Stimulated activated CD4-positive, alpha-beta T cell treated with anti-CD3 and anti-CD28 coated beads, Interleukin-1b, Interleukin-23, amount 100 ng/mL, for 24 hours (primary cell): ENCODE data around the gene CLCNKA.
"Not testable (repeated sequence)": the region's sequence is repeated elsewhere in the genome, so short reads cannot be mapped to it uniquely, and the experiment has no call there.

Experiments
- DNase-seq, 4 experiments: peaks; one replicate each; pipeline ENCODE4 v3.0.0-alpha.2; 2020; ENCODE audit warnings: low read depth in 4 of 4, low spot score in 1 of 4

Gene CLCNKA

DNA sequence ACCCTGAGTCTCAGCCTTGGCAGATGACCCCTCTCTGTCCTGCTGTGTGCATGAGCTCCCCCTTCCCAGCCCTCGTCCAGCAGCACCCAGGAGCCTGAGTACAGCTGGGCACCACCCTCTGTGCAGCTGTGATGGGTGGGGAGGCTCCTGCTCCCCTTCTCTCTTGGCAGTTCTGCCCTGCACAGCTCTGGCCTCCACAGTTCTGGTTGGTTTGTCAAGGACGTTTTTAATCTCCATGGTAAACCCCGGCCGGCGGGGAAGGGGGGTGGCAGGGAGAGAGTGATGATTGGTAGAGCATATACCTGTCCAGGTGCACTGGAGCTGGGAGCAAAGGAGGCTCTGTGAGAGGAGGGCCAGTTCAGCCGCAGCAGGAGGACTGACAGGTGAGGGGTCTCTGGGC, at the start of gene CLCNKA:
Gene CLCNKA (plus strand): TSS at position 356 of the 400 bp plus-strand sequence. CDS start 584 bp downstream, outside the sequence.
- no peak for DNase-seq

DNA sequence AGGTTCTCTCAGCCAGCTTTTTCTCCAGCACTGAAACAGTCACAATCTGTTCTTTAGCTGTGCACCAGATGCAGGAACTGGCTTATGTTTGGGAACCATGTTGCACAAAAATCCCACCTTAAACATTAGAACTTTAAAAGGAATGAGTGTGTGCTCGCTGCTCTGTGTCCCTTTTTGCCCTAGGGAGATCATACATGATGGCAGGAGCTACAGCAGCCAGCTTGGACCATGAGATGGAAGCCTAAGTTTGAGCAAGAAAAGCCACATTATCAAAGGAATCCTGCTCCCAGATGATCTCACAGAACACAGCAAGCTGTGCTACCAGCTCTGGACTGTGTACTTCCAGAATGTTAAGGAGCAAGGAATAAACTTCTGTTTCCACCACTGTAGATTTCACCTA, 49.4 kb upstream of the CLCNKA start:
- DNase-seq = no peak

DNA sequence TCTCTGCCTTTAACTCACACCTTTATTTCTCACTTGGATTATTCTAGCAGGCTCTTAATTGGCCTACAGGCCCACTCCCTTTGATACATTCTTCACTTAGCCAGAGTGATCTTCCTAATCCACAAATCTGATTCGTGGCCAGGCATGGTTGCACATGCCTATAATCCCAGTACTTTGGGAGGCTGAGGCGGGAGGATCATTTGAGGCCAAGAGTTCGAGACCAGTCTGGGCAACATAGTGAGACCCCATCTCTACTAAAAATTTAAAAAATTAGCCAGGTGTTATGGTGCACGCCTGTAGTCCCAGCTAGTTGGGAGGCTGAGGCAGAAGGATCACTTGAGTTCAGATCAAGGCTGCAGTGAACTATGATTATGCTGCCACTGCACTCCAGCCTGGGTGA, 48.1 kb upstream of the CLCNKA start:
- DNase-seq = no peak

DNA sequence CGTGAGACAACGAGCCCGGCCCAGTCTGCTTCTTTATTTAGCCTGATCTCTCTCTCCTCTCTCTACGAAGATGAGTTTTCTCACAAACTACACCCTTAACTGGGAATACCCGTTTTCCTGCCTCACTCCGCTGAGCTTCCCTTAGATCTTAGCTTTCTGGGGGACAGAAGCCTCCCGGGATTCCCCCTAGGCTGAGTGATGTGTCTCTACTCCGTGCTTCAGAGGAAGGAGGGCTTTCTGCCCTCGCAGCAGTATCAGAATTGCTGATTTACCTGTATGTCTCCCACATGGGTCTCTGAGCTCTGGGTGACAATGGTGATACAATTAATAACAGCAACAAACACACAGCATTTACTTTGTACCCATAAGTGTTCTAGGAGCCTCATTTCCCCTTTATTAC, 47.0 kb upstream of the CLCNKA start:
- DNase-seq = no peak

DNA sequence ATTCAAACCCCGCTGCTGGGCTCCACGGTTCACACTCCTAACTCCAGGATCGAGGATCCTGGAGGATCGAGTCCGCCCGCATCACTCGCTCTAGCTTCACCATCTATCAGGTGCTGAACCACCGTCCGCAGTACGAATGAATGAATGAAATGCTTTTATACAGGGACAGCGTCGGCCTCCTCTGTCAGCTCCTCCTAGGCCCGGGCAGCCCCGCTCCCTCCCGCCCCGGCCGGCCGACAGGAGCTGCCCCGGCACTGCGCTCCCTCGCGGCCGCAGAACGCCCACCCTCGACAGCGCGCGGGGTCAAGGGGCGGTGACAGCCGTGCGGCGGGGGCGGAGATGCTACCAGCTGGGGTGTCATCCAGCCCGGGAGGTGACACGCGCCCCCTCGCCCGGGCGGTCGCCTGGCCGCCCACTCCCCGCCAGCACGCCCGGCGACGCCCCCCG, 46.5 kb upstream of the CLCNKA start:
- peak in 2 of 4 experiments; percentile 60 to 65 for DNase-seq

DNA sequence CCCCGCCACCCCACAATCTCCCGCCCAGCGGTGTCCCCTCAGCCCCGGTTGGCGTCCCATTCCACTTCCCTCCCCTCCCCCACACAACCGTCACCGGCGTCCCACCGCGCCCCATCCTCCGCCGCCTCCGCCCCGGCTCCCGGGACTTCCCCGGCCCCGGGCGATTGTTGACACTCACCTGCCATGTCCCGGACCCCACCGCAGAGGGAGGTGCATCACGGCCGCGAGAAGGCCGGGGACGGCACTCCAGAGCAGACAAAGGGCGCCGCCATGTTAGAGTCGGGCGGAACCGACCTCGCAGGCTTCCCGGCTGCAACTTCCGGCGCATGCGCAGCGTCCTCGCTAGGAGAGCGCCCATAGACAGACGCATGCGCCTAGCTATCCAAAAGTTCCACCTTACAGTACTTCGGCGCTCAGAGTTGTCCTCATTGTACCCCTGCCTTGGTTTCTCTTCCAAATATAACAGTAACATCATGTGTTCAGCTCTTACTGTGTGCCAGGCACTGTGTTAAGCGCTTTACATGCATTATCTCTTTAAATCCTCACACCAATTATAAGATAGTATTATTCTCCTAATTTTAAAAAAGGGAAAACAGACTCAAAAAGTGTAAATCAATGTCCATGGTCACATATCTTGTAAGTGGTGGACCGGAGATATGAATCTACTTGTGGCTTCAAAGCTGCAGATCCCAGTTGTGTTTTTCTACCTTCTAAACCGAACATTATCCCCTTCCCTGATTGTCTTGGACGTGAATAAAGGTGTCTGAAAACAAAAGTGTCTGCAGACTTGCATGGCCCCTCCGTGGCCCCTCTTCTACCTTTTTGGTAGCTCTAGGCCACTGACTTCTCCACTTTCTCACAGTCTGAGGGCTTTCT, 45.8 kb upstream of the CLCNKA start, which contains the start of gene ZBTB17:
Gene ZBTB17 (minus strand): TSS at position 297 of the 876 bp plus-strand sequence. CDS start 27,606 bp downstream, outside the sequence.
- DNase-seq = peak; percentile 91 to 96 (median 92)

DNA sequence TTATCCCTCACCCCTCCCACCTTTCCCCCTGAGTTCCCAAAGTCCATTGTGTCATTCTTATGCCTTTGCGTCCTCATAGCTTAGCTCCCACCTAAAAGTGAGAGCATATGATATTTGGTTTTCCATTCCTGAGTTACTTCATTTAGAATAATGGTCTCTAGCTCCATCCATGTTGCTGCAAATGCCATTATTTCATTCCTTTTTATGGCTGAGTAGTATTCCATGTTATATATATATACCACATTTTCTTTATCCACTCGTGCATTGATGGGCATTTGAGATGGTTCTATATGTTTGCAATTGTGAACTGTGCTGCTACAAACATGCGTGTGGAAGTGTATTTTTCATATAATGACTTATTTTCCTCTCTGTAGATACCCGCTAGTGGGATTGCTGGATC, 43.9 kb upstream of the CLCNKA start:
- not testable (repeated sequence) for DNase-seq

DNA sequence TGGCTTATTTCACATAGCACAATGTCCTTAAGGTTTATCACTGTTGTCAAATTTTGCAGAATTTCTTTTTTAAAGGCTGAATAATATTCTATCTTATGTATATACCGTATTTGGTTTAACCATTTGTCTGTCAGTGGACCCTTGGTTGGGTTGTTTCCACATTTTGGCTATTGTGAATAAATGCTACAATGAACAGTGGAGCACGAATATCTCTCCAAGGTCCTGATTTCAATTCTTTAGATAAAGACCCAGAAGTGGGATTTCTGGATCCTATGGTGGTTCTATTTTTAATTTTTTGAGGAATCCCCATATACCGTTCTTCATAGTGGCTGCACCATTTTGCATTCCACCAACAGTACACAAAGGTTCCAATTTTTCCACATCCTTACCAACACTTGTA, 40.2 kb upstream of the CLCNKA start:
- DNase-seq = no peak

DNA sequence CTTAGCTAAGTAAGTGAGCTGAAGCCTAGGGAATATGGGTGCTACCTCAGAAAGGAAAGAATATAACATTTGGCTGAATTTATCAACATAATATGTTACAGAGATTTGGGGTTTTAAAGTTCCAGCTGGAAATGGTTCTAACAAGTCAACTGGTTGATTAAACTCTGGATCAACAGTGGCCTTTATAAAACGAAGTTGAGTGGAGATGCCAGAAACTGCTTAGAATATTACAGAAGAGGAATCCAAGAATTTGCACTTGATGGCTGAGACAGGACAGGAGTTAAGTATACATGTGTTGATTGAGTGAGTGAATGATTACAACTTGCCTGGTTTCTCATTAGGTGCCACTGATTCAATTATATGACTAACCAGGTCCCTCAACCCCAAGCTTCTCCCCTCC, 38.6 kb upstream of the CLCNKA start:
- no peak for DNase-seq

DNA sequence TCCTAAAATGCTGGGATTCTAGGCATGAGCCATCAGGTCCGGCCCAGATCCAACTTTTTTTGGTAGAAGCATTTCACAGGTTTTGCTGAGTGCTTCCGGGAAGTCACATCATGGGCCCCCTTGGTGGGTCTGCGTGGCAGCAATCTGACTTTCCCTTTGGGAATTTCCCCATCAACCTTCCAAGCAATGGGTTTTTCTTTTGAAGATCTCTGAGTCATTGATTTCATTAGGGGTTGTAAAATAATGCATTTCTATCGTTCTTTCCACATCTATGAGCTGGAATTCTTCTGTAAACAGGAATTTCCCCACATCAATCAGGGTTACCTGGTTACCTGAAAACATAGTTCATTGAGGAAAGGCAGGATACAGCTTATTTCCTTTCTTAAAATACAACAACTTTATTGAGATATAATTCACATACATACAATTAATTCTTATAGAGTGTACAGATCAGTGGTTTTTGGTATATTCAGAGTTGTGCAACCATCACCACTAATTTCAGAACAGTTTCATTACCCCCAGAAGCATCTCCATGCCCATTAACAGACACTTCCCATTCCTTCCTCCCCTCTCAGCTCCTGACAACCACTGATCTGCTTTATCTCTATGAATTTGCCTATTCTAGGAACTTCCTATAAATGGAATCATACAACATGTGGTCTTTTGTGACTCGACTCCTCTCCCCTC, 36.1 kb upstream of the CLCNKA start:
- no peak for DNase-seq

DNA sequence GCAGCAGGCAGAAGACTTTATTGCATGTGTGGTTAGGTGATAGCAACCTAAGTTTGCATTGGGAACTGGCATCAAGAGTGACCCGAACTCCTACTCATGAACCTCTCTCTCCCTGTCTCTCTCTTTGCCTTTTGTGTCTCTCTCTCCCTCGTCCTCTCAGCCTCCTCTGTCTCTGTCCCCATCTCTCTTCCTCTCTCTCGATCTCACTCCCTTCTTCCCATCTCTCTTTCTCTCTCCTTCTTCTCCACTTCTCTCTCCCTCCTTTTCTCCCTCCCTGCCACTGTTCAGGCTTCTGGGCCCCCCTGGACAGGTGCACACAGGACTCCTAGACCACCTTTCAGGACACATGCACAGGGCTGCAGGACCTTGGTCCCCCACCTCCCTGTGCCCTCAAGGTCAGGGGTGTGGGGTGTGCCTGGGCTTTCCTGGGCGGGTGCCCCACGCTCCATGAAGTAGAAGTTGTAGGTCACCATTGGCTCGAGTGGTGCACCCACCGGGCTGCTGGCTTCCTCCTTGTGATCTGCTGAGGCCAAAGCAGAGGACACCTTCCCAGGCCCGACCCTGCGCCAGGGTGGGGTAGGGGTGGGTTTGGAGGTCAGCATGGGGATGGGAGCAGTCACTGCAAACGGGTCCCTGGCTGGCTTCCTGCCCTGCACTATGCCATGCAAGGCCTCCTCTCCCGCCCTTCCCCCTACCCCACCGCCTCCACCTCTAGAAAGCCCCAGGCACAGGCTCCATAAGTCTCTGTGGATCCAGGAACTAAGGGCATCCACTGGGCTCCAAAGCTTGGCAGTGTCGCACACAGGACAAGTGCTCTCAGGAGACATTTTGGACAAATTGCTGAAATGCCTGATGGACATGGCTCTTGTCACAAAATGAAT, 32.7 kb upstream of the CLCNKA start:
- no peak for DNase-seq

DNA sequence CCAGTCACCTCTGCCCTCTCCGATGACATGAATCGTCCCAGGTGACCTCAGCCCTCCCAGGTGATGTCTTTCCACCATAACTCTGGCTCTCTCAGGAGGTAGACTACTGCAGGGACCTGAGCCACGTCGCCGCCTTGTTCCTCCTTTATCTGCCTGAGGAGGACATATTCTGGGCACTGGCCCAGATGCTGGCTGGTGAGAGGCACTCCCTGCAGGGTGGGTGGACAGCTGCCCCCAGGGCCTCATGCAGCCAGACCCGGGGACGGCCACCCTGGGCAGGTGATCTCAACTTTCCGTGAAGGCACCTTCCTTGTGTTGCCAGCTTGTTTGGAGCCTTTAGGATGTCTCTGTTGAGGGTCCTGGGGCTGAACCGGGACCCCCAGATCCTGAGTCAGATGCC, 32.1 kb upstream of the CLCNKA start:
- no peak for DNase-seq

DNA sequence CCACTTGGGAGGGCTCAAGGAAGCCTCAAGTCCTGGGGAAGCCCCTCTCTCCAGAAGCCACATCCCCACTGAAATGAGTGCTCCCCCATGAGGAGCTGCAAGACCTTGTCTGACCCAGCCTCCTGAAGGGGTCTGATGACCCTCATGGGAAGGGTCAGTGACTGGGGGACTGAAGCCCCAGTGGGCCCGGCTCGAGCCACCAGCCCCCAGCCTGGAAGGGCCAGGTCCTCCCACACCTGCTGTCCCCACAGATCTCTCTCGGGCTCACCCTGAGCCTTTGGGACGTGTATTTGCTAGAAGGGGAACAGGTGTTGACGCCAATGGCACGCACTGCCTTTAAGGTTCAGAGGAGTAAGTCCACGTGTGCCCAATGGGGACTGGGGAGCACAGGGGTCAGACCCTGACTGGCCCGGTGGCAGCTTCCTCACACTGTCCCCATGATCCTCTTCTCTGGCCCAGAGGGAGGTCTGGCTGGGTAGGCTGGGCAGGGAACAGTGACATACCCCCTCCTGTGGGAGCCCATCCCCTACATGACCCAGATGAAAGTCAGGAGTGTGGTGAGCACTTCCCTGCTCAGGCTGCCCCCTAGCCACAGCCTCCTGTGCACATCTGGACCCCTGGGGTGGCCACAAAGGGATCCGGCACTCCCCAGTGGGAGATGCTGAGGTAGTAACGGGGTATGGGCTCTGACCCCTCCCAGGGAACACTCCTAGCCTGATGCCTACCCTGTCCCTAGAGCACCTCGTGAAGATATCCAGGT, 30.2 kb upstream of the CLCNKA start:
- DNase-seq = no peak

DNA sequence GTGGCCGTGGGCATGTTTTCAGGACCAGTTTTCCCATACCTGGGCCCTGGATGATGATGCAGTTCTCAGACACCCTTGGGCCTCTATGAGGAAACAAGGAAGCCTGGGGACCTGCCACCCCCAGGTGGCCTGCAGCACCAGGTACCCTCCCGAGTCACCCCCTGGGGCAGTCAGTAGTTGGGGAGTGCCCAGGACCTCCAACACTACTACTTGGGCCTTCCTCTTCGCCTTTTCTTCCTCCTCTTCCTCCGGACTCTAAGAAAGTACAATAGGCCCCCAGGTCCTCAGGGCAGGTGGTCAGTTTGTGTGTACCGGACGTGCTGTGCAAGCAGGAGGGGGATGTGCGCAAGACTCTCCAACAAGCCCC, 29.7 kb upstream of the CLCNKA start:
- DNase-seq = no peak

DNA sequence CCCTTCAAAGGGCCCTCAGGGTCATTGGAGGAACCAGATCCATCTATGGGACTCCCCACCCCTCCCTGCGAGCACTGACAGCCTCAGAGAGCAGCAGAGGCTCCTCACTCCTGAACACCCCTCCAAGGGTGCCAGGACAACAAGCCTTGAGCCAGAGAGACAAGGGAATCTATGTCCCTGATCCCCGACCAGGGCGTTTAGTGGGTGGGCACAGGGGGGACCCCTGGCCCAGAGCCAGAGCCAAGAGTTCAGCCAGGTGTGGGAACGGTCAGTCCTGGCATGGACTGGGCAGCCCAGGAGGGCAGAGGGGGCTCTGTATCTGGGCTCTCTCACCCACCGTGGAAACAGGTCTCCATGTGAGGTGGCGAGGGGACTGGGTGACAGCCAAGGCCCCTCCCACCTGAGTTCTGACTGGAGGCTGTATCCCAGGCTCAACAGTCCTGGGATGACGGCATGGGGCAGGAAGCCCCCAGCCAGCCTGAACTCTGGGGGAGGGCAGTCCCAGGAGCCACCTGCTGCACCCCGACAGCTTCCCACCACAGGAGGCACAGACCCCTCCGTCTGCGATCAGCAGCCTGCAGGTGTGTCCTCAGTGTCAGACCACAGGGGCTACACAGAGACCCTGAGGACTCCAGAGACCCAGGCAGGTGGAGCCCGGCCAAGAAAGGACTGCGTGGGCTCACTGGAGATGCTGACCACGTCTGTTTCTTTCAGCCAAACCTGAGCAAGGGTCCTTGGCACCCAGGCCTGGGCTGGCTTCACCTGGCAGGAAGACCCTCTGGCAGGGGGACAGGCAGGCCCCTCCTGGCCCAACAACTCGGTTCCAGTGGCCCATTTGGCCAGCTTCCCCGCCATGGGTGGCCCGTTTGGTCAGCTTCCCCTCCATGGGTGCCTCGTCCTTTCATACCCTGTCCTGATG, 29.0 kb upstream of the CLCNKA start:
- DNase-seq = no peak

DNA sequence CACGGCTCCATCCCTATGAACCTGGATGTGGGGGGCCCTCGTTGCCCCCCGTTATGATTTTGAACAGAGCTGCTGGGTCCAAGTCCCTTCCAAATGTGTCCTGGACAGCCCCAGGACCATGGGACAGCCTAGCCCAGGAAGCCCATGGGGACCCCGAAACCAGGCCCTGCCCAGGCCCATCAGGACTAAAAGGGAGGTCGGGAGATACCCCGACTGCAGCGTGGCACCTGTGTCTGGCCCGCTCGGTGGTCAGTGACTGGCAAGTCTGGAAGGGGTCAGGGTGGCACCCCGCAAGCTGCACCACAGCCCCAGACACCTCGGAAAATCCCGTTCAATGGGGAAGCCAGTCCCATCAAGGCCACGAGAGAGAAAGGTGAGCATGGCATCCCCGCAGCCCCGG, 28.2 kb upstream of the CLCNKA start:
- no peak for DNase-seq

DNA sequence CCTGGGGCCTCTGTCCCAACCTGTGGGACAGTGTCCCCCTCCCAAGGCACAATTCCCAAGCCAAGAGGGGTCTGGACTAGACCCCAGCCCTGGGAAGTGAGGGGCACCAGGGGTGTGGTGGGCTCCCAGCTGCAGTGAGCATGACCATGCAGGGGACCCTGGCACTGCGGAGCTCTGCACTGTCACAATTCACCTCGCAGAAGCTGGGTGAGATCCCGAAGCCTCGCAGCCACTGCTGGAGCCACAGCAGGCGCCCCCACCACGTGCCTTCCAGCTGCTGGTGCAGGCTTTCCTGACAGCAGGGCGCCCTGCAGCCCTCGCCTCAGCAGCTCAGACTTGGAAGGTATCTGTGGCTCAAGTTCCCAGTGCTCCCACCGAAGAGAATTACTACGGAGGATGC, 27.8 kb upstream of the CLCNKA start:
- DNase-seq = no peak

DNA sequence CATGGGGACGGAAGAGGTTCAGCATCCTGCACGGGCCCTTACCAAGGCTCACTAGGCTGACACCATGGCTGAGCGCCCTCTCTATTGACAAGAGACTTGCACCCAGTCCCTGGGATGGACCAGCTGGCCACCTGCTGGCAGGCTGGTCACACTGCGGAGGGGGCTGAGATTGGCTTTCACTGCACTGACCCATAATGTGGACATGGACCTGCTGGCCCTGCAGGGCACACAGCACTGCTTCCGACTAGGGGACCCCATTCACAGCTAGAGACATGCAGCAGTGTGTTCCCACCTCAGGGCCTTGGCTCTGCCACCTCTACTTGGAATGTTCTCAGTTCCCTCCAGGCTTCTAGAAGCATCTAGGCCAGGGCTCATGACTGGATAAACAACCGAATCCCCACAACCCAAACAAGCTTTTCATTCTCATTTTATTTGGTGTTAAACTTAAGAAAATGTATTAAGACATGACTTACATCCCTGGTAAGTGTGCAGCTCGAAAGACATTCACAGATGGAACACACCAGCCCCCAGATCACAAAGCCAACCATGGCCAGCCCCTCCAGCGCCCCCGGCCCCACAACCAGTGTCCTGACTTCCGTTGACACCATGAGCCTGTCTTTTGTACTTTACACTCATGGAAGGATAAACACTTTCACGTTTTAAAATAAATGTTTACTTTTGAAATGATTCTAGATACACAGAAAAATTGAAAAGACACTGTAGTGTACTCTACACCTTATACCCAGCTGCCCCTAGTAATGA, 27.1 kb upstream of the CLCNKA start:
- DNase-seq = peak in 2 of 4 experiments; percentile 16 to 31

DNA sequence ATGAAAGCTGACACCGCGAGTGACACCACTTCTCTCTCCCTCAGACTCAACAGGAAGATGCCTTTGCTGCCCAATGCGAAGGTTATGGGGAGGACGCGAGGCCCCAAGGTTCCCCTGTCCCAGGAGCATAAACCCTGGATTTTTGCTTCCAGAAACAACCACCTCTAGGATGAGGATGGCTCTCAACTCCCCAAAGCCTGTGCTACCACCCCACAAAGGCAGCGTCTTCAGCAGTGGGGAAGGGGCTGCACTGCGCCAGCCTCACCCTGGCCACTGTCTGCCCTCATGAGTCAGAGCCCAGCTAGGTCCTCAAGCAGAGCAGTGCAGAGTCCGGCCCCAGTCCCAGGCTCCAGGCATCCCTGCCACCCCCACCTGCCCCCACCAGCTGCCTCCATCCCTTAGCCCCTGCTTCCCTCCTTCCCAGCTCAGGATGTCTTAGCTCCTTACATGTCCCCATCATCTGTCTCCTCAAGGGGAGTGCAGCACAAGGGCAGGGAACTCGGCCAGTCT, 24.7 kb upstream of the CLCNKA start:
- no peak for DNase-seq
